Activated CD8-positive, alpha-beta T cell treated with anti-CD3 and anti-CD28 coated beads for 36 hours (primary cell): ENCODE results near the gene COBL. TPM values are rescaled to one million over a fixed set of nuclear protein-coding genes. Genes with fewer than 3 reads are reported as not detected.

Experiments
- ATAC-seq: fragments of 200-7000 bp; cut with Tn5 transposase; one replicate; pipeline ENCODE4 v1.10.0; 2021; ENCODE audit warnings: mild to moderate bottlenecking, moderate library complexity
- CTCF ChIA-PET: fragments of 350-600 bp; sonication (Branson Sonifier 250); formaldehyde crosslinking; loops from one replicate; lab custom pipeline; 2021; ENCODE audit warnings: antibody characterized with exemption; lab: Charles Lee
- POLR2A ChIA-PET: fragments of 350-600 bp; sonication (Branson Sonifier 250); formaldehyde crosslinking; loops from one replicate; lab custom pipeline; 2021; ENCODE audit warnings: antibody characterized with exemption; lab: Charles Lee
- DNase-seq: peaks from one replicate; pipeline ENCODE4 v3.0.0-alpha.2; 2020
- H3K27ac Mint-ChIP-seq: one replicate; pipeline ENCODE4 v1.8.0; 2021; ENCODE audit warnings: mild to moderate bottlenecking, mixed read lengths
- H3K27me3 Mint-ChIP-seq: one replicate; pipeline ENCODE4 v1.8.0; 2021; ENCODE audit warnings: mixed read lengths
- H3K36me3 Mint-ChIP-seq: one replicate; pipeline ENCODE4 v1.8.0; 2021; ENCODE audit warnings: low read depth, mixed read lengths
- H3K4me1 Mint-ChIP-seq: one replicate; pipeline ENCODE4 v1.8.0; 2021; ENCODE audit warnings: low read depth, mixed read lengths
- H3K4me3 Mint-ChIP-seq: one replicate; pipeline ENCODE4 v1.8.0; 2021; ENCODE audit warnings: mild to moderate bottlenecking, moderate library complexity, mixed read lengths
- H3K9me3 Mint-ChIP-seq: one replicate; pipeline ENCODE4 v1.8.0; 2021; ENCODE audit warnings: mixed read lengths
- intact Hi-C: fragments of 100-400 bp; cut with micrococcal nuclease; formaldehyde crosslinking; loops from one replicate; pipeline ENCODE4 v1.10.0; 2022
- total RNA-seq, 2 experiments: library from RNA; stranded (reverse); gene quantifications; one replicate each; pipeline ENCODE4 v1.2.3, GENCODE V29; 2021
- TF ChIP-seq, protein P1 (sequence below): fragments of 200-600 bp; IDR thresholded peaks from one replicate; pipeline ENCODE4 v1.8.0; 2022; ENCODE audit warnings: antibody characterized with exemption, mild to moderate bottlenecking

Gene COBL
- total RNA-seq, 2 experiments from 2014 or later = not detected

DNA sequence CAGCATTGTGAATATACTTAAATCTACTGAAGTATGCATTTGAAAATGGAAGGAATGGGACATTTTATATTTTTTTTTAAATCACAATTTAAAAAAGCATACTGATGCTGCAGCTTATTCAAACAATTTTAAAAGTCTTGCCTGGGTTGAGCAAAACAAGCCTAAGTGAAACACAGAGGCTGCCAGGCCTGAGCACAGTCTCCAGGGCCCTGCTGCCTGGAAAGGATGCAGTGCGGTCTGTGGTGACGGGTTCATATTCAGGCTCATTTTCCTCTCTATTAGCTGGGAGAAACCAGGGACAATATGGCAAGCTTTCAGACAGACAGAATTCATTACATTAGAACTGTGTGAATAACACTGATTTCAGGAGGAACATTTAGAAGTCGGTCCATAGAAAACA, 251.9 kb downstream of the COBL start:
- intact Hi-C loops = loop anchor here (5.0 kb wide), 1 partner anchor 597 kb away; no protein-coding TSS in a partner anchor
- POLR2A ChIA-PET = no interaction called here
- CTCF ChIA-PET = interaction anchor here (1.4 to 1.5 kb wide), 2 partner anchors 76 to 96 kb away, joined by 5 to 6 read pairs; no protein-coding TSS in a partner anchor

DNA sequence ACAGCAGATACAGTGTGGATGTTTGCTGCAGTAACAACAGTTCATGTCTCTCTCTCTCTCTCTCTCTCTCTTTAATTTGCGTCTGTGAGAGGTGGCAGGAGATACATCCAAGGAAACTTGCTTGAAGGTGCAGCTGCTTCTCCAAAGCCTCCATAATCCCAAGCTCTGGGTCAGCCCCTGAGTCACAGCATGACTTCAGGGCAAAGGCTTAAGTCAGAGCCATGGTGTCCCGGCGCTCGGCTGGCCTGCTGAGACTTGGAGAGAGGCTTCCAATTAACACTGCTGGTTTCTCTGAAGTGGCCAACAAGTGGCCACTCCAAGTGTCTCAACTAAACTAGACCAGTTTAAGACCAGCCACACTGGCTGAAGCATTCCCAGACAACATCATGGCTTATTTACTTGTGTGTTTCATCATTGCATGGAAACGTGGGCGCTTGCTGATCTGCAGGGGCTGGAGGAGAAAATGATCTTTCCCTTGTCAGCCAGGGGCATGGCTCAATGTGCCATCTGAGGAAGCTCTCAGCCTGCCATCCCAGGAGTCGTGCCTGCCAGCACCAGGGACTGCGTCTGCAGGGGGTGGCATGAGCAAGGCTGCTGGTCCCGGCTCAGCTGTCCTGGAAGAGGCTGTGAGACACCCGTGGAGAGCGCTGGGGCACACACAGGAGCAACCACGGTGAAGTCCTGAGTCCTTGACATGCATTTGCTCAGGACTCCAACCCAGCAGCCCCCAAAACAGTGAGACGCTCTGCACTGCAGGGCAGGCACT, 254.2 kb downstream of the COBL start:
- Mint-ChIP-seq H3K27me3 (no peaks in the 10 kb centered on the region), H3K36me3 (no peaks in the 10 kb centered on the region), H3K4me3 (no peak overlapping the region), H3K4me1 (no peaks in the 10 kb centered on the region), H3K9me3 (no peaks in the 10 kb centered on the region), H3K27ac (no peak overlapping the region)
- TF ChIP-seq, protein P1, sequence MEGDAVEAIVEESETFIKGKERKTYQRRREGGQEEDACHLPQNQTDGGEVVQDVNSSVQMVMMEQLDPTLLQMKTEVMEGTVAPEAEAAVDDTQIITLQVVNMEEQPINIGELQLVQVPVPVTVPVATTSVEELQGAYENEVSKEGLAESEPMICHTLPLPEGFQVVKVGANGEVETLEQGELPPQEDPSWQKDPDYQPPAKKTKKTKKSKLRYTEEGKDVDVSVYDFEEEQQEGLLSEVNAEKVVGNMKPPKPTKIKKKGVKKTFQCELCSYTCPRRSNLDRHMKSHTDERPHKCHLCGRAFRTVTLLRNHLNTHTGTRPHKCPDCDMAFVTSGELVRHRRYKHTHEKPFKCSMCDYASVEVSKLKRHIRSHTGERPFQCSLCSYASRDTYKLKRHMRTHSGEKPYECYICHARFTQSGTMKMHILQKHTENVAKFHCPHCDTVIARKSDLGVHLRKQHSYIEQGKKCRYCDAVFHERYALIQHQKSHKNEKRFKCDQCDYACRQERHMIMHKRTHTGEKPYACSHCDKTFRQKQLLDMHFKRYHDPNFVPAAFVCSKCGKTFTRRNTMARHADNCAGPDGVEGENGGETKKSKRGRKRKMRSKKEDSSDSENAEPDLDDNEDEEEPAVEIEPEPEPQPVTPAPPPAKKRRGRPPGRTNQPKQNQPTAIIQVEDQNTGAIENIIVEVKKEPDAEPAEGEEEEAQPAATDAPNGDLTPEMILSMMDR = no peak
- POLR2A ChIA-PET = no interaction called here
- intact Hi-C loops = no loop called here
- ATAC-seq = no peak
- CTCF ChIA-PET = interaction anchor here (2.1 kb wide), 1 partner anchor 100 kb away, joined by 10 read pairs; no protein-coding TSS in a partner anchor
- no peak for DNase-seq

More for the DNA sequence above, 251.9 kb downstream of the COBL start:
- no peaks in the 10 kb centered on the region for H3K36me3 Mint-ChIP-seq
- no peaks in the 10 kb centered on the region for H3K9me3 Mint-ChIP-seq
- no peak overlapping the region for H3K4me3 Mint-ChIP-seq
- no peak overlapping the region for H3K27ac Mint-ChIP-seq
- H3K4me1 Mint-ChIP-seq = no peaks in the 10 kb centered on the region
- TF ChIP-seq, protein P1 = no peak
- DNase-seq (no peak), ATAC-seq (no peak)
- no peaks in the 10 kb centered on the region for H3K27me3 Mint-ChIP-seq

DNA sequence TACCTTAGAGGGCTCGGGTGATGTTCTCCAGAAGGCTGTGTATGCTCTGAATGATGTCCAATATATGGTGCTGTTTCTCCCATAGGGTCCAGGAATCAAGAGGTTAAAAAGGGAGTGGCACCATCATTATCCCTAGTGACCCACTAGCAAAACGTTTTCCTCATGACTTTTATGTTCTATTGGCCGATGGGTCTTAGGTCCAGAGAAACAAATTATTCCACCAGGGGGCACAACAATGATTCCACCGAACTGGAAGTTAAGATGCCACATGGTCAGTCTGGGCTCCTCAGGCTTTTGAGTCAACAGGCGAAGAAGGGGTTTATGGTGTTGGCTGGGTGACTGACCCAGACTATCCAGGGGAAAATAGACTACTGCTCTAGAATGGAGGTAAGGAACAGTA, 256.1 kb downstream of the COBL start:
- intact Hi-C loops = no loop called here
- H3K4me1 Mint-ChIP-seq = no peaks in the 10 kb centered on the region
- no peaks in the 10 kb centered on the region for H3K27me3 Mint-ChIP-seq
- ChIA-PET CTCF (interaction anchor here (2.1 to 2.5 kb wide), 2 partner anchors 101 to 102 kb away, joined by 7 to 10 read pairs; no protein-coding TSS in a partner anchor), POLR2A (no interaction called here)
- no peak overlapping the region for H3K4me3 Mint-ChIP-seq
- no peak for ATAC-seq
- TF ChIP-seq, protein P1 = no peak
- no peak overlapping the region for H3K27ac Mint-ChIP-seq
- no peak for DNase-seq
- H3K36me3 Mint-ChIP-seq = no peaks in the 10 kb centered on the region
- no peaks in the 10 kb centered on the region for H3K9me3 Mint-ChIP-seq

- H3K4me3 Mint-ChIP-seq = no peak overlapping the region
- TF ChIP-seq, protein P1 = no peak
- H3K4me1 Mint-ChIP-seq = no peaks in the 10 kb centered on the region
- ChIA-PET CTCF (interaction anchor here (2.5 kb wide), 1 partner anchor 102 kb away, joined by 7 read pairs; no protein-coding TSS in a partner anchor), POLR2A (no interaction called here)
- intact Hi-C loops = no loop called here
- H3K27me3 Mint-ChIP-seq = no peaks in the 10 kb centered on the region
- DNase-seq (no peak), ATAC-seq (no peak)
- no peaks in the 10 kb centered on the region for H3K9me3 Mint-ChIP-seq
- H3K27ac Mint-ChIP-seq = no peak overlapping the region
- no peaks in the 10 kb centered on the region for H3K36me3 Mint-ChIP-seq
Measured at GRCh38 chr7:51059504-51060142, 257.0 kb downstream of the COBL start.

GRCh38 chr7:51058764-51059163, 257.8 kb downstream of the COBL start:
- ChIA-PET CTCF (interaction anchor here (1.2 to 2.5 kb wide), 2 partner anchors 83 to 102 kb away, joined by 4 to 7 read pairs; no protein-coding TSS in a partner anchor), POLR2A (no interaction called here)
- H3K27ac Mint-ChIP-seq = no peak overlapping the region
- DNase-seq (no peak), ATAC-seq (no peak)
- H3K9me3 Mint-ChIP-seq = no peaks in the 10 kb centered on the region
- H3K27me3 Mint-ChIP-seq = no peaks in the 10 kb centered on the region
- TF ChIP-seq, protein P1 = no peak
- intact Hi-C loops = no loop called here
- H3K36me3 Mint-ChIP-seq = no peaks in the 10 kb centered on the region
- no peak overlapping the region for H3K4me3 Mint-ChIP-seq
- H3K4me1 Mint-ChIP-seq = no peaks in the 10 kb centered on the region
